ENCODE data around the gene HERPUD2. TPM values are rescaled to one million over a fixed set of nuclear protein-coding genes. Genes with fewer than 3 reads are reported as not detected.

Gene HERPUD2
- total RNA-seq, 2 donors from 2014 or later, result 20.2 to 24.2 TPM

DNA sequence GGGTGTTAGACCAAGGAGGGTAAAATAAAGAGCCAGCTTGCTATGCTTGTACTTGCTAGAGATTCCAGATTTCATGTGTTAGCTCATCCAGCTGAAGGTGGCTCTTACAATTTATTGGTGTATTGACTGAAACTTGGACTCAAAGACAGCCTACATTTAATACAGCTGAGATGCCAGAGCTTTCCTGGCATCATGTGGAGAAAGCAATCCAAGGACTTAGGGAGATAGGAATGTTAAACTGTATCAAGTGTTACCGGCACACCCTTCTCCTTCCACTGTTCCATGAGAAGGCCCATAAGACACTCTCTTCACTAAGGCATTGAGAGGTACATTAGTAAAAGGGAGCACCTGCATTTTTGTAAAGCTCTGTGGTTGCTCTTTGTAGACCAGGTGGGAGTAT is 9.3 kb upstream of the HERPUD2 start:
- H3K4me1 ChIP-seq, result no peaks in the 10 kb centered on the region
- intact Hi-C loops (cut with DNase I), result loop anchor here (10.0 kb wide), 2 partner anchors 271 to 611 kb away; no protein-coding TSS in a partner anchor
- H3K27me3 ChIP-seq, result no peaks in the 10 kb centered on the region
- H3K36me3 ChIP-seq, result no peaks in the 10 kb centered on the region
- DNase-seq, result no peak
- no peak overlapping the region for H3K27ac ChIP-seq
- H3K9ac ChIP-seq (ENCODE audit: low read depth in 2 of 2, low read length in 2 of 2), result no peak overlapping the region
- no peak overlapping the region for H3K4me3 ChIP-seq
- no peaks in the 10 kb centered on the region for H3K9me3 ChIP-seq
- TF ChIP-seq, protein P1, sequence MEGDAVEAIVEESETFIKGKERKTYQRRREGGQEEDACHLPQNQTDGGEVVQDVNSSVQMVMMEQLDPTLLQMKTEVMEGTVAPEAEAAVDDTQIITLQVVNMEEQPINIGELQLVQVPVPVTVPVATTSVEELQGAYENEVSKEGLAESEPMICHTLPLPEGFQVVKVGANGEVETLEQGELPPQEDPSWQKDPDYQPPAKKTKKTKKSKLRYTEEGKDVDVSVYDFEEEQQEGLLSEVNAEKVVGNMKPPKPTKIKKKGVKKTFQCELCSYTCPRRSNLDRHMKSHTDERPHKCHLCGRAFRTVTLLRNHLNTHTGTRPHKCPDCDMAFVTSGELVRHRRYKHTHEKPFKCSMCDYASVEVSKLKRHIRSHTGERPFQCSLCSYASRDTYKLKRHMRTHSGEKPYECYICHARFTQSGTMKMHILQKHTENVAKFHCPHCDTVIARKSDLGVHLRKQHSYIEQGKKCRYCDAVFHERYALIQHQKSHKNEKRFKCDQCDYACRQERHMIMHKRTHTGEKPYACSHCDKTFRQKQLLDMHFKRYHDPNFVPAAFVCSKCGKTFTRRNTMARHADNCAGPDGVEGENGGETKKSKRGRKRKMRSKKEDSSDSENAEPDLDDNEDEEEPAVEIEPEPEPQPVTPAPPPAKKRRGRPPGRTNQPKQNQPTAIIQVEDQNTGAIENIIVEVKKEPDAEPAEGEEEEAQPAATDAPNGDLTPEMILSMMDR (IDR thresholded peaks at IDR 0.05), result no peak

DNA sequence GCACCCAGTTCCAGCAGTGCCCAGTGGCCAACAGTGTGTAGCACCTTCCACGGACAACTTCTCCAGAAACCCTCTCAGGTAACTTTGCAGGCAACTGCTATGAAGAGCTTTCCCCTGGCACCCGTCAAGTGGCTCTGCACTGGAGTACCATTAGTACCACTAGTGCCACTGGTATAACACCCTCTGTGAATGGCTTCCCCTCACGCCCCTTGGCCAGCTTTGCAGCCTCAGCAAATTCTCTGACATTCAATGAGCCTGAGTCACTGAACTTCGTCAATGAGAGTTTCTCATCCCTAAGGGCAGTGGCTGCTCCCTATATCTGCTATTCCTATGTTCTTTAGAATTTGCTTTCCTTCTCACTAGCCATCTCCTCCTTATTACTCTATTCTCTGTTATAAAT is 7.6 kb upstream of the HERPUD2 start:
- H3K4me3 ChIP-seq, result no peak overlapping the region
- H3K9me3 ChIP-seq, result no peaks in the 10 kb centered on the region
- DNase-seq, result no peak
- no peaks in the 10 kb centered on the region for H3K4me1 ChIP-seq
- TF ChIP-seq, protein P1 (IDR thresholded peaks at IDR 0.05), result no peak
- no peaks in the 10 kb centered on the region for H3K36me3 ChIP-seq
- no peak overlapping the region for H3K27ac ChIP-seq
- H3K27me3 ChIP-seq, result no peaks in the 10 kb centered on the region
- intact Hi-C loops (cut with DNase I), result loop anchor here (10.0 kb wide), 2 partner anchors 272 to 612 kb away; no protein-coding TSS in a partner anchor
- H3K9ac ChIP-seq (ENCODE audit: low read depth in 2 of 2, low read length in 2 of 2), result no peak overlapping the region

DNA sequence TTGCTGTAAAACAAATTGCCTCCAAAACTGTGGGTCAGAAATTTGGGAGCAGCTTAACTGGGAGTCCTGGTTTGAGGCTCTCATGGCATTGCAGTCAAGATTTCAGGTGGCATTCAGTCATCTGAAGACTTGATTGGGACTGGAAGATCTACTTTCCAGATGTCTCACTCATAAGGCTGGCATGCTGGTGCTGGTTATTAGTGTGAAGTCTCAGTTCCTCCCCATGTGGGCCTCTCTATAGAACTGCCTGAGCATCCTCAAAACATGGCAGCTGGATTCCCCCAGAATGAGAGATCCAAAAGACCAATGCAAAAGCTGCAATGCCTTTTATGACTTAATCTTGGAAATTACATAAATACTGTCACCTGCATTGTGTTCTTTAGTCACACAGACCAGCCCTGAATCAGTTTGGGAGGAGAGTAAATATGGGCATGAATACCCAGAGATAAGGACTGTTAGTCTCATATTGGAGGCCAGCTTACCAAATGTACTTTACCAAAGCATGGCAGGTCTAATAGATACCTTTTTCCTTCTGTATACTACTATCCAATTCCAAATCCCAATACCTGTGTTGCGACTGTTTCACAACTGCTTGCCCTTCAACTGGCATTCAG is 6.5 kb upstream of the HERPUD2 start:
- no peaks in the 10 kb centered on the region for H3K9me3 ChIP-seq
- H3K27me3 ChIP-seq, result no peaks in the 10 kb centered on the region
- no peaks in the 10 kb centered on the region for H3K36me3 ChIP-seq
- no peaks in the 10 kb centered on the region for H3K4me1 ChIP-seq
- H3K9ac ChIP-seq (ENCODE audit: low read depth in 2 of 2, low read length in 2 of 2), result no peak overlapping the region
- intact Hi-C loops (cut with DNase I), result loop anchor here (10.0 kb wide), 2 partner anchors 273 to 613 kb away; no protein-coding TSS in a partner anchor
- TF ChIP-seq, protein P1 (IDR thresholded peaks at IDR 0.05), result no peak
- no peak overlapping the region for H3K4me3 ChIP-seq
- H3K27ac ChIP-seq, result no peak overlapping the region
- no peak for DNase-seq

DNA sequence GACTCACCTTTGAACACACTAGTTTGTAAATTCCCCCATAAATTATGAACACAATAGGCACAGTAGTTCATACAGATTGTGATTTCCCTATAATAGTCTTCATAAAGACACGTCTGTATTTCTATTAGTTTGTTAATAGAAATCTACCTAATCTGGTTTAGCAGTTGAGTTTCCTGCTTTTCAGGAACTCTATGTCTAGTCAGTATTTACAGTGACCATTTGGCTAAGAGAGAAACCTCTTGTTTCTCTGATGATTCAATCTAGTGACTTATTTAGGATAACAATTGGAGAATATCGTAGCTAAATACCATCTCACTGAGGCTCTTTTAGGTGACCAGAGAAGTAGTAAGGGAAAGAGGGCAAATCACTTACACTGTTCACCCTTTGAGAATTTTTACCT is 5.9 kb upstream of the HERPUD2 start:
- TF ChIP-seq, protein P1 (IDR thresholded peaks at IDR 0.05), result no peak
- Histone ChIP-seq H3K9ac (ENCODE audit: low read depth in 2 of 2, low read length in 2 of 2) (no peak overlapping the region), H3K36me3 (no peaks in the 10 kb centered on the region), H3K4me3 (no peak overlapping the region), H3K27me3 (no peaks in the 10 kb centered on the region), H3K27ac (no peak overlapping the region), H3K4me1 (no peaks in the 10 kb centered on the region), H3K9me3 (no peaks in the 10 kb centered on the region)
- no peak for DNase-seq
- intact Hi-C loops (cut with DNase I), result loop anchor here (10.0 kb wide), 2 partner anchors 274 to 614 kb away; no protein-coding TSS in a partner anchor

DNA sequence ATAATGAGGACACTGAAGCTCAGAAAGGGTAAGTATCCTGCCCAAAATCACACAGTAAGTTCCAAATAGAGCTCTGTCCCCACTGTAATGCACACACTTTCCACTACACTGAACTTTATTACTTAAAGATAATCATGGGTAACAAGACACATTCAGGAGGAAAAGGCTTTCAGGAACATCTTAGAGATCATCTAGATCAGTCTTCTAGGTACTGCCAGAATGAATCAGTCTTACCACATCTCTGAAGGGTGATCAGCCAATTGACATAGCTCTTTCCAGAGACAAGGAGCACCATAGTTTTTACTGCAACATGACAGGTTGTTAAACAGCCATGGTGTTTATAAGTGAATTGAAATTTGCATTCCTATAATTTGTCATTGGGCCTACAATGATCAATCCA is 5.4 kb upstream of the HERPUD2 start:
- intact Hi-C loops (cut with DNase I), result loop anchor here (10.0 kb wide), 2 partner anchors 274 to 614 kb away; no protein-coding TSS in a partner anchor
- H3K4me3 ChIP-seq, result no peak overlapping the region

More for the DNA sequence above, 5.4 kb upstream of the HERPUD2 start:
- no peaks in the 10 kb centered on the region for H3K36me3 ChIP-seq
- H3K4me1 ChIP-seq, result no peaks in the 10 kb centered on the region
- no peaks in the 10 kb centered on the region for H3K9me3 ChIP-seq
- TF ChIP-seq, protein P1 (IDR thresholded peaks at IDR 0.05), result no peak
- no peak for DNase-seq
- no peak overlapping the region for H3K9ac ChIP-seq (ENCODE audit: low read depth in 2 of 2, low read length in 2 of 2)
- no peak overlapping the region for H3K27ac ChIP-seq
- H3K27me3 ChIP-seq, result no peaks in the 10 kb centered on the region

All from colonic mucosa (tissue), 4 donors.